ENCODE measurements around the gene ADAMTS2.

The ADAMTS2 gene

DNA sequence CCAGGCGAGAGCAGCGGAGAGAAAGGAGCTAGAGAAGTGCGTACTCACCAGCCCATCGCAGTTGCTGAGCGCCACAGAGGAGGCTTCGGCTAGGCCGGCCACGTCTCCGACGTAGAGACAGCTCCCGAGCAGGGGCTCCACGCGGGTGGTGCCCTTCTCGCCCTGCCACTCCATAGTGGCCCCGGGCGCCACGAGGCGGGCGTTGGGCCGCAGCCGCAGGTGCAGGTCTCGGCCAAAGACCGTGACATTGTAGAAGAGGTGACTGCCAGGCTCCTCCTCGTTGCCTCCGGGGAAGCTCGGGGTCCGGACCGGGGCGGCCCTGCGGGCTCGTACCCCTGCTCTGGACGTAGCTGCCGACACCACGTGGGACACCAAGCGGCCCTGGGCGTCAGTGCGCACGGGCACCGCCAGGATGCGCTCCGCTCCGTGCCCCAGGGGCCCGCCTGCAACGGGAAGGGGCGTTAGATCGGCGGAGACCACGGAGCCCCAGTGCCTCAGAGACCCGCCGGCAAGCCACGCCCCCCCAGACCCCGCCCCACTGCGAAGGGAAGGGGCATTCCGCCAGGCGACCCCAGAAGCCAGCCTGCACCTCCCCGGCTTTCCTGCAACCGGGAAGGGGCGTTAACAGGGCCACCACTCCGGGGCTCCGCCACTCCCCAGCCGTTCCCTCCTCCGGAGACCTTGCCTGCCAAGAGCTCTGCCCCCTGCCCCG is 1.4 kb downstream of the ADAMTS2 start:
- no peak for DNase-seq

DNA sequence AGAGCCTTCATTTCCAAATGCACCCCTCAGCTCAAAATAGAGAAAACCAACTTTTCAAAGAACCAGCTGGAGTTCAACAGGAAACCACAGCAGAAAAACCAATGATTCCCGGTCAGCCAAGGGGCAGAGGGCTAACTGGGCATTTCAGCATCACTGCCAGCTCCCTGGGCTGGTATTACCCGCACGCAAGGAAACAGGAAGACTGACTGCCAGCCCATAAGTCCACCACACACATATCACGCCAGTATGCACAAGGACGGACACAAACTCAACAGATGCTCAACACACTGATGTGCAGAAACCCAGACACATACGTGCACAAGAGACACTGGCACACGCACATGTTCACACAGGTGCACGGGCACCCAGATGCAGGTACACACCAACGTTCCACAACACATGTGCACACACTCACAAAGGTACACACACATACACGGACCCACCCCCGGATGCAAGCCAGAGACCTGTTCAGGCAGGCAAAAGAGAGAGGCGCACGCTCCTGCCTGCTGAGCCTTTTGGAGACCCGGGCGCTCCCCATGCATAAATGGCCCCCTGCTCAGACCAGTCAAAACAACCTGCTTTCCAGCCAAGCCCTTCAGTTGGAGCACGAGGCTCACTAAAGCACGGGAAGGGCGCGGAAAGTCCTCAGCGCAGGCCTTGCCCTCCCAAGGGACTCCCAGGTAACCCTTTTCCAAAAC is 2.1 kb downstream of the ADAMTS2 start:
- no peak for DNase-seq

DNA sequence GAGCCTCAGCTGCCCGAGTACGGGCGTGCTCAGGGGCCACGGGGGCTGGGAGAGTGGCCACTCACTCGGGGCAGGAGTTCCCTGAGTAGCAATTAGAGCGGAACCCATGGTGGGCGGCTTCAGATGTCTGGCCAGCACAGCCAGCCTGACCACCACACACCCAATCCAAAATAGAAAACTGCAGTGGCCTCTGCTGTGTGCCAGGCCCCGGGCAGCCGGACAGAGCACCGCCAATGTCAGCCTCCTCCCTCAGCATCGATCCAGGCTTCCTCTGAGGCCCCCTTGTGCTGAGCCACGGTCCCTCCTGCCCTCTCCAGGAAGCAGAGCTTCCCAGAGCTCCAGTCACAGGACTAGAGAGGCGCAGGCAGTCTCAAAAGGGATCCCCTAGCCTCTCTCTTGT is 2.7 kb downstream of the ADAMTS2 start:
- DNase-seq, result no peak

DNA sequence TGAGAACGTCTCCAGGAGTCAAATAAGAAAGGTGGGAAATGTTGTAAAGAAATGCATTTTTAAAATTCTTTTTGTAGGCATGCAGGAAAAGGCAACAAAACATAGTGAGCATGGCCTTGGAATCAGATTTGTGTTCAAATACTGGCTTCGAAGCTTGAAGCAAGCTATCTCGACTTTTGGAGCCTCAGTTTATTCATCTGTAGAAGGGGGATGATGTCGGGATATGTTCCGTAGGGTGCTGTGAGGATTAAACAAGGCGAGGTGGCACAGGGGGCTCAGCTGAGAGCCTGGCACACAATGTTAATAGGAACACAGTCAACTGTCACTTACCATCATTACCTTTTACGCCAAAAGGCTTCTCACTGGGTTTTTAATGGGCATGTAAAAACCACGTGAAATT is 4.8 kb downstream of the ADAMTS2 start:
- DNase-seq, result no peak

DNA sequence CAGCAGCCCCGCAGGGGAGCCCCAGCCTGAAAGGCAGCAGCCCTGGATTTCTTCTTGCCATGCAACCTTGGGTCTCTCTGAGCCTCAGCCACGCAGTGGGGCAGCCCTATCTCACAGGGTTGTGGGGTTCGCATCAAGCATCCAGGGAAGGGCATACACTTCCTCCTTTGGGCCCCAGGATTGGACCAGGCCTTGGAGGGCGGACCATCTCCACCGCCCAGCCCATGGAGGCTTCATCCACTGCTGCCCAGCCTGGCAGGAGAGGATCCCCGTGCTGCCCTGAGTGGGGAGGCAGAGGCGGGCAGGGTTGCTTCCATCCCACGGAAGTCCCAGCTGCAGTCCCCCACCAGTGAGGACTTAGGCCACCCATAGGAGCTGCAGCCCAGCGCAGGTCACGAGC is 5.3 kb downstream of the ADAMTS2 start:
- no peak for DNase-seq

DNA sequence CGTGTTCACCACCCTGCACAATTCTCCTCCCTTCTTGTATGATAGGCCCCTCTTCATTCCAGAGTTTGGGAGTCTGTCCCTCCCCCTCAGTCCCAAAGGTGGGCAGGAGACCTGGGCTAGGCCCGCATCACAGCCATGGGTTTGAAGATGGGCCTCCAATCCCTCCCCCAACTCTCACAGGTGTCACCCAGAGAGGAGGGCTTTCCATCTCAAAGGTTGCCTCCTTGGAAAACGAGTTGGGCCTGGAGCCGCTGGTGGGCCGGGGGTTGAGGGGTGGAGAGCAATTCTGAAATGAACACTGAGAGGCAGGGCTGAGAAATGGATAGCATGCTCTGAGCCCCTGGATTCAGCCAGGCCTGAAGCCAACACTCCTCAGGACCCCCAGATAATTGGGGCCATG is 6.2 kb downstream of the ADAMTS2 start:
- DNase-seq, result no peak

DNA sequence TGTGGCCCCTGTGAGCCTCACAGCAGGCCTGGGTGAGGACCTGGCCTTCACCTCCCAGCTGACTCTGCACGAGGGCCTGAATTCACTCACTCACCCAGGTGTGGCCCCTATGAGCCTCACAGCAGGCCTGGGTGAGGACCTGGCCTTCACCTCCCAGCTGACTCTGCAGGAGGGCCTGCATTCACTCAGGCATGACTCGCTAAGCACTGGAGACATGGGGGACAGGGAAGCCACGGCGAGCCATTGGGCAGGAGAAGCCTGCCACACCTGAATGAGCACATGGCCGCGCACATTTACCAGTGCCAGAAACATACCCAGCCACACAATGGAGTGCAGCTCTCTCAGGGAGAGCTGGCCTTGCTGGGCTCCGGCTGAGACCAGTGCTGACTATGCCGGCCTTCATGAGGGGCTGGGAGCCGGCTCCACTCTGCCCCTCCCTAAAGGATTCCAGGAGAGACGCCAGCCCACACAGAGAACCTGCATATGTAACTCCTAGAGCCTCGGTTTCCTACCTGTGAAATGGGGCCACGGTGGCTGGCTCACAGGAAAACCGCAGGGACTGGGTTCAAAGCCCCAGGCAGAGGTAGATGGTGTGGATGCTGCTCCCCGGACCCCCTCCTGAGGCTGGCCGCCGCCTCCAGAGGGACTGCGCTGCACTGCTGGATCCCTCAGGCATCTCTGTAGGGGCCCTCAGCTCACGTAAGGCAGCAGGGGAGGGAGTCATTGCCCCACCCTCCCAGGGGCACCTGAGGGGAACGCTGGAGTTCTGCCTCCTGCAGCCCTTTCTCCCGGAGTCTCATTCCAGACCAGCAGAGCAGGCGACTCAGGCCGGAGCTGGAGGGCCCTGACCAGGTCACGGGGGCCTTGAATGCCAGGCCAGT is 7.2 kb downstream of the ADAMTS2 start:
- DNase-seq, result no peak

DNA sequence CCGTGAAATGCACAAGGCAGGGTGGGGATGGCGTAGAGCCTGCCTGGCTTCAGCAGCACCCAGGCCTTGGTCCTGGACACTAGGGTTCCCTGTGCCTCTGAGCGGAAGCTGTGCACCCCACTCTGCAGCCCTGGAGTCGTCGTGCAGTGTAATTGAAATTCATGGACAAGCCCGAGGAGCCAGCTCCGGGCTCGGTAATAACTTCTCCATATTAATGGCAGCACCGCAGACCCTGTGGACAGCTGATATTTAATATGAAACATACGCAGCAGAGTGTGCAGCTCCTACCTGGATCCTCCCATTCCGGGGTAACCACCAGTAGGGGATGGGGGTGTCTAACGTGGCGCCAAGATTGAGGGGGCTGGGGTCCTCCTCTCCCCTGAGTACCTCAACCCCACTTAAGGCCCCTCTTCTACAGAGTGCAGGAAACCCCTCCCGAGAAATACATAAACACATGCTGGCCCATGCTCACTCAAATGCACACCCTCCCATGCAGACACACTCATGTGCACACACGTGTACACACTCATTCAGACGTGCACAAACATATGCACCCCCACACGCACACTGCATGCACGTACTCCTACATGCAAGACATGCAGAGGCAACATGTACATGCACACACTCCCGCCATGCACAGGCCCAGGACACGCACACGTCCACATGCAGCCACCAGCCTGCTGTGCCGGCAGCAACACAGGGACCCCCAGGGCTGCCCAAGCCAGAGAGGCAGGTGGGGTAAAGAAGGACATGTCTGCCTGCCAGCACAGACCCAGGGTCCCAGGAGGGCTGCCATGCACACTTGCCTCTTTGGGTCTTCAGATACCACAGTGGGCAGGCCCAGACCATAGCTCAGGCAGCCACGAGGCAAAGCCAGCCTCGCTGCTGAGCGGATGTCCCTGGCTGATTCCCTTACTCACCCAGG is 8.1 kb downstream of the ADAMTS2 start:
- no peak for DNase-seq

DNA sequence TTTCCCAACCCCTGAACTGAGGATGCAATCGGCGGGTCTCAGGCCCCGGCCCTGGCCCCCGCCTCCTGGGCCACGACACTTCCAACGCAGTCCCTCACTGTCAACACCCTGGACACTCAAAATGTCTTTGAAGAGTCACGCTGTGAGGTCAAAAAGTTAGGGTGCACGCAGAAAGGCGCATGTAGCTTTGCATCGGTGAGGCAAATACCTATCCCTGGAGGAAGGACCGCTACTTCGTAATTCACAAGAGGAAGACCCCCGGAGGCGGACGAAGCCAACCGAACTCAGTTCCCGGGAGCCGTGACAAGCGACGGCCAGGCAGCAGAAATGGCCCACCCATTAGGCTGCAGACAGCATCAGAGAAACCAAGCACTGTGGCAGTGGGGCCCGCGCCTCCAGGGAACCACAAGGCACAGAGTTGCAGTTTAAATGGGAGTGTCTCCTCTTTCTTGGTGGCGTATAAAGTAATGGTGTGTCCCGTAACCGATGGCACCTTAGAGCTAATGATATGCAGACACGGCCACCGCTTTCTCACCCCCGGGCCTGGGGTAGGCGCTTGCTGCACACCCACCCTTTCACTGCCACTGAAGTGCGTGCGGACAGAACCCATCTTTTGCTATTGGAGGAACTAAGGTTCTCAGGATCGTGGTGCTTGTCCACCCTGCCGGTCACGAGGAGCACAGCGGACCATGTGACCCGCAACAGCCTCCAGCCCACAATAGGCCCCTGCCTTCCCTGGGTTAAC is 9.0 kb downstream of the ADAMTS2 start:
- DNase-seq, result no peak

DNA sequence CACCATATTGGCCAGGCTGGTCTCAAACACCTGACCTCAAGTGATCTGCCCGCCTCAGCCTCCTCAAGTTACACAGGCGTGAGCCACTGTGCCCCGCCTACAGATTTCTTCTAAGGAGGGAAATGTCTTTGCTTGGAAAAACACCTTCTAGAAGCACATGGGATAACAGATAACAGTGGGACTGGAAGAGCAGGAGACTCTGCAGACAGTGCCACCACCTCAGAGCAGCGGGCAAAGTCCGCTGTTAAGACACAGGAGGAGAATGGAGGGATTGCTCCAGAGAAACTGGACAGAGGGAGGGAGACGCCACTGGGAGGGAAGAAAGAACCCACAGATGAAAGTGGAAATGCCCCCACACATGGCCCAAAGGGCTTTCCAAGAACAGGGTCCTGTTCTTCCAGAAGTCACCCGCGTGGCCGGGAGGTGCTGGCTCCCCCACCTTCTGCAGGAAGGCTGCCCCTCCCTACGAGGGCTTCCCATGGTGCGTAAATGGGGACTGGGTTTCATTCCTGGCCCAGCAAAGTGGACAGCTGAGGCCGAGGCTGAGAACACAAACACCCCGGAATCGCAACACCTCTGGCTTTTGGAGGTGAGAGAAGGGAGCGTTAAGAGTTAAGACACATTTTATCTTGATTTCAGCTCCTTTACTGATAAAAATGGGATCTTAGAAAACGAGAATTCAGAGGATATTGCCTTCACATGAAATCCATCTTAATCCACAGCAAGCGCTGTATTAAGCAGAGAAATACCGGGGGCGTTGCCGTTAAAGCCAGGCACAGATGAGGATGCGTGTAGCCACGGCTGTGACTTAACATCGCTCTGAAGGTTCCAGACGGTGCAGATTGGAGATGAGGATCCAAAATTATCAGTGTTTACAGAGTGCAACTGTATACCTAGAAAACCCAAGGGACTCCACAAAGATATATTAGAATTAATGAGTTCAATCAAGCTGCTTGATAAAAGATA is 11.2 kb downstream of the ADAMTS2 start:
- no peak for DNase-seq

DNA sequence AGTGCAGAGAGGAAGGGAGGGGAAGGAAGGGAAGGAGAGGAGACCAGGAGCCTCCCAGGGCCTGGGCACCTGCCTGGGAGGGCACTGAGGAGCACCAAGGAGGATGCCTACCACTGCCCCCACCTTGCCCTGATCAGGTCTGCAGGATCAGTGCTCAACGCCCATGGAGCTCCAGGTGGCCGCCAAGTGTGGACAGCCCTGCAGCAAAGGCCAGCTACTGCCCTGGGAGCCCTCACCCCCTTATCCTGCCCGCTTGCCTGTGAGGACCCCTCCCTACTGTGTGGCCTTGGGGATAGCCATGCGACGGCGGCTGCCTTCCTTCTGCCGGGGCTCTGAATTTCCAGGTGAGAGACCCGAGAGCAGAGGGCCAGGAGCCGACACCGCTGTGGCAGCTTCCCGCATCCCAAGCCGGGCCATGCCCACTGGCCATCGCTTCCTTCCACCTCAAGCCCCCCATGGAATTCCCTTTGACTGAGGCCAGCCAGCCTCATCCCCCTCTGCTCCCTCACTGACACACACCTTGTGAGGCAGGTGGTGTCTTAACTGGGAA is 12.4 kb downstream of the ADAMTS2 start:
- no peak for DNase-seq

DNA sequence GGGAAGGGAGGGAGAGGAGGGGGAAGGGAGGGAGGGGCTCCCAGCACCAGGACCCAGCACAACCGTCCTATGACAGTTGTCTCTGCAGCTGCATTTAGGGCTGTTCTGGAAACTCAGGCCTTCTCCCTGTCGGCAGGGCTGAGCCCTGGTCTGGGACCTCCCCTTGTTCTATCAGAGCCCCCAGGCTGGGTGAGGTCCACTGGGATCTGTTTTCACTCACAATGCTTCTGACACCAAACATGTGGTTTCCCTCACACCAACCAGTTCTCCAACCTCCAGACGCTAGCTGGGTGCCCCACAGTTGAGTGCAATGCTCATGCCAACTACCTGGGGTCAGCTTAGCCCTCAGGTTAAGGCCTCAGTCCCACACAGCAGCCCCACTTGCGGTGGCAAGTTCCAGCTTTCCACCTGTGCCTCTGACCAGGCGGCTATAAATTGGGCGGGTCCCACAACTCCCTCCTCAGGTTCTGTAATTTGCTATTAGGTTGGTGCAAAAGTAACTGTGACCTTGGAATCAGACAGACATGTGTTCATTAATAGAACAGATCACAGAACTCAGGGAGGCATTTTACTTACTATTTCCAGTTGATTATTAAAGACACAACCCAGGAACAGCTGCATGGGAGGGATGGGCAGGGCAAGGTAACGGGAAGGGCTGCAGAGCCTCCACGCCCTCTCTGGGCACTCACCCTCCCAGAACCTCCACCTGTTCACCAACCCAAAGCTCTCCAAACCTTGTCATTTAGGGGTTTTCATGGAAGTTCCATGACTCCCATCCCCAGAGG is 13.5 kb downstream of the ADAMTS2 start:
- DNase-seq, result no peak

DNA sequence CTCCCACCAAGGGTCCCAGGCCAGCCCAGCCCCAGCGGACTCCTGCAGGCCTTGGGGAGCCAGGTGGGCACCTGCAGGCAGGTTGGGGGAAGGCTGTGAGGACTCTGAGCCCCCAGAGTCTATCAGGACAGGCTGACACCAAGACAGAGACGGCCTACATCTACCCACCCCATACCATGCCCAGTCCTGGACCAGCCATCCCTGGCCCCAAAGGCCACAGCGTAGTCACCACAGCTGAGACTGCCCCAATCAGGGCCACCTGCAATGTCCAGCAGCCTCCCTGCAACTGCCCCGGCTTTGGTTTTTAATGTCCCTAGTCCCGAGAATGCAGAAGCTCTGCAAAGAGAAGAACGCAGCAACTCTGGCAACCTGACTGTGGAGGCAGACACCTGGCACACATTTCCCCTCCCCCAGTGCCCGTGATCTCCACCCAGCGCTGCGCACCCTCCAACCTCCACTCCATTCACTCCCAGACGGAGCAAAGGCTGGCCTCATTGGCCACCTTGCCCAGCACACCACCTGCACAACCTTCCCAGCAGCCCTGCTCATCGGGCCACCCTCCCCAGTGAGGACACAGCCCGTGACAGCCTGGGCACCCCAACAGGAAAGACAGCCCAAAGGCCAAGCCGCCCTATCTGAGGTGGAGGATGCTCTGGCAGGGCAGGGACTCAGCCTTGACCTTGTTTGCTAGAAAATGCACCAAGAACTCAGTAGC is 14.9 kb downstream of the ADAMTS2 start:
- no peak for DNase-seq

DNA sequence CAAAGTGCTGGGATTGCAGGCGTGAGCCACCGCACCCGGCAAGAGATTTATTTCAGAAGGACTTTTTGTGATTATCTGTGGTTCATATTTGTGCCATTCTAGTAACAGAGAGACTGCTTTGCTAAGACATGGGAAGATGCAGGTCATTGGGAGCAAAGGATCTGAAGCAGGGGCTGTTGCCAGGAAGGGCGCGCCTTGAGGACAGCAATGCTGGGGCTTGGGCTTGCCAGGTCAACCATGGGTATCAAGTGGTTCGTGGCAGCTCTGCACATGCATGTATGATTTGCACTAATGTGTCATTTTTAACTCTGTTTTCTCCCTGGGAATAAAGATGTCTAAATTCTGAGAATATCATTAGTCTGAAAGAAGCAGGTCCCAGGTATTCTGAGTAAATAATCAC is 17.0 kb downstream of the ADAMTS2 start:
- no peak for DNase-seq

DNA sequence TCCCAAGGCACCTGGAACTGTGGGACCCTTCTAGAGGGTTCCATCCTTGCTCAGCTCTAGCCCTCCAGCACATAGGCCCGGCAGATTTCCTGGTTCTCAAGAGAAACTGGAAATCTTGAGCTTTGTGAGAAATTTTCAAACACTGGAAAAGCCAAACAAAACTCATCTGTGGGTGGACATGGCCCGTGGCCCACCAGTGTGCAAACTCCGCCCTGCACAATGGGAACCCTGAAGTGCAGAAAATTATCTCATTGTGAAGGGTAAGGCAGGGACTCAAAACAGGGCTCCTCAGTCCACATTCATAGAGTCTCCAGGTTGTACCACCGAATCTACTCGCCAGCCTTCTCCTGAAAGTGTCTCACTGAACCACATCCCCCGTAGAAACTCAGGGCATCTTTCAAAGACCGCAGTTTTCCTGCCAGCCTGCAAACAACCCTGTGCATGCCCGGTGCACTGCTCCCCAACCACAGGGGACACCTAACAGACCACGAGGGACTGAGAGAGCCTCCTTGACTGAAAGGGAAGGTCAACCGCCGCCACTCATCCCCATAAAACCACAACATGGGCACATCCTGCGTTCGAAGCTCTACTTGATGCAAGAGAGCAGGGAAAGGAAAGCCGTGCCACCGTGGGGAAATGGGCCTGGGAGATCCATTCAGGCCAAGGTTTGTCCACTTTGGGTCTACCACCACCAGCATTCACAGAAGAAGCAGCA is 18.1 kb downstream of the ADAMTS2 start:
- DNase-seq, result no peak

DNA sequence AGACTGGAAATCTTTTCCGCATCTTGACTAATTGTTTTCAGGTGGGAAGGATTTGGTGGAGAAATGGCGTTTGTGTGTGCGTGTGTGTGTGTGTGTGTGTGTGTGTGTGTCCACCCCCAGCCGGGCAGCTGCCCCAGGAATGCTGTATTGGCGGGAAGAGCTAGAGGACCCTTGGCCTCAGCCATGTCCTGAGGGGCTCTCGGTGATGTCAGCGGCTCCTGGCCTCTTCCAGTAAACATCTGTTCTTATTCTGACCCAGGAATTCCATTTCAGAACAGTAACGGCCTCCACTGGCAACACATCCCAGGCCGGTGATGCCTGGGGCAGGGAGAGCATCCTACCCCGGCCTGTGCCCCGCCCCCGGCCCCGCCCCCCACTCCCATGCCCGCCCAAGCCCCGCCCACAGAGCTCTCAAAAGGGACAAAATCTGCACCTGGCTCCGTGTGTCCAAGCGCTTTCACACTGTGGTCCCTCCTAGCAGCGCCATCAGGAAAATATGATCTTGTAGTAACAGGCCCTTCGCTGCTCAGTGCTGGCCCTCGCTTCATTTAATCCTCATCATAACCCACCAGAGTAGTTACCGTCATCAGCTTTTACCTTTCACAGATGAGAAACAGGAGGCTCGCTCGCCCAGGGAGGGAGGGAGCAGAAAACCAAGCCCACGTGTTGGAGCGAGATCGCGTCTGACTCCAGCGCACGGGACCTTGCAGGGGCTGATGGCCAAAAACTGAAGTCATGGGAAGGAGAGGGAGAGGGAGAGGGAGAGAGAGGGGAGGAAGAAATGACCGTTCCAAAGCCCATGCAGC is 18.9 kb downstream of the ADAMTS2 start:
- no peak for DNase-seq

All from MV-4-11 (cell line).